DOHH2 (cell line): Measurements from ENCODE around the gene MITD1.

Experiments used
- H3F3A ChIP-seq: fragments of 200-600 bp; sonication (generic), shearing (Covaris generic); 2 replicates; pipeline ENCODE4 v1.6.0; 2016; ENCODE audit warnings: antibody characterized with exemption, mild to moderate bottlenecking; ENCODE audit not compliant: control insufficient read depth, insufficient read depth
- H3K27ac ChIP-seq: fragments of 200-600 bp; sonication (generic); 2 replicates; pipeline ENCODE4 v1.5.1; 2014; ENCODE audit warnings: low read depth, mild to moderate bottlenecking, low read length, moderate library complexity
- H3K27me3 ChIP-seq: fragments of 200-600 bp; sonication (generic); 2 replicates; pipeline ENCODE4 v1.6.1; 2014; ENCODE audit warnings: mild to moderate bottlenecking, low read length, mixed read lengths; ENCODE audit not compliant: control insufficient read depth
- H3K36me3 ChIP-seq: fragments of 200-600 bp; sonication (generic); 2 replicates; pipeline ENCODE4 v1.6.1; 2014; ENCODE audit warnings: mild to moderate bottlenecking, low read length, moderate library complexity, mixed read lengths; ENCODE audit not compliant: control insufficient read depth
- H3K4me1 ChIP-seq: fragments of 200-600 bp; sonication (generic); 2 replicates; pipeline ENCODE4 v1.6.1; 2014; ENCODE audit warnings: mild to moderate bottlenecking, low read length, mixed read lengths; ENCODE audit not compliant: control insufficient read depth
- H3K4me2 ChIP-seq: fragments of 200-600 bp; sonication (generic); 2 replicates; pipeline ENCODE4 v1.6.0; 2014; ENCODE audit warnings: mild to moderate bottlenecking, low read length, moderate library complexity
- H3K4me3 ChIP-seq: fragments of 200-600 bp; sonication (generic); 2 replicates; pipeline ENCODE4 v1.5.1; 2014; ENCODE audit warnings: mild to moderate bottlenecking, low read length, mixed read lengths
- H3K79me2 ChIP-seq: fragments of 200-600 bp; sonication (generic); 2 replicates; pipeline ENCODE4 v1.6.1; 2014; ENCODE audit warnings: mild to moderate bottlenecking, low read length, mixed read lengths; ENCODE audit not compliant: control insufficient read depth
- H3K9me2 ChIP-seq: fragments of 200-600 bp; sonication (generic); replicated peaks from 2 replicates; pipeline ENCODE4 v1.6.1; 2014; ENCODE audit warnings: mild to moderate bottlenecking, low read length, mixed read lengths; ENCODE audit not compliant: control insufficient read depth
- H3K9me3 ChIP-seq: fragments of 200-600 bp; sonication (generic); 2 replicates; pipeline ENCODE4 v1.6.1; 2014; ENCODE audit warnings: antibody characterized with exemption, low read length, mixed read lengths; ENCODE audit not compliant: control insufficient read depth, insufficient read depth
- H4K20me1 ChIP-seq: fragments of 200-600 bp; sonication (generic); 2 replicates; pipeline ENCODE4 v1.6.0; 2014; ENCODE audit warnings: low read depth, mild to moderate bottlenecking, antibody characterized with exemption, low read length, moderate library complexity; ENCODE audit not compliant: control insufficient read depth, insufficient read depth
- CTCF ChIP-seq: fragments of 200-600 bp; sonication (generic); IDR thresholded peaks from one replicate; pipeline ENCODE4 v1.5.1; 2014; ENCODE audit warnings: antibody characterized with exemption, mild to moderate bottlenecking, low read depth, low read length; ENCODE audit not compliant: poor library complexity, severe bottlenecking
- EZH2phosphoT487 ChIP-seq: fragments of 200-600 bp; sonication (generic); IDR thresholded peaks from 2 replicates; pipeline ENCODE4 v1.6.1; 2017; ENCODE audit warnings: borderline replicate concordance, mild to moderate bottlenecking, antibody characterized with exemption, low read length, moderate library complexity, mixed read lengths

The MITD1 gene

DNA sequence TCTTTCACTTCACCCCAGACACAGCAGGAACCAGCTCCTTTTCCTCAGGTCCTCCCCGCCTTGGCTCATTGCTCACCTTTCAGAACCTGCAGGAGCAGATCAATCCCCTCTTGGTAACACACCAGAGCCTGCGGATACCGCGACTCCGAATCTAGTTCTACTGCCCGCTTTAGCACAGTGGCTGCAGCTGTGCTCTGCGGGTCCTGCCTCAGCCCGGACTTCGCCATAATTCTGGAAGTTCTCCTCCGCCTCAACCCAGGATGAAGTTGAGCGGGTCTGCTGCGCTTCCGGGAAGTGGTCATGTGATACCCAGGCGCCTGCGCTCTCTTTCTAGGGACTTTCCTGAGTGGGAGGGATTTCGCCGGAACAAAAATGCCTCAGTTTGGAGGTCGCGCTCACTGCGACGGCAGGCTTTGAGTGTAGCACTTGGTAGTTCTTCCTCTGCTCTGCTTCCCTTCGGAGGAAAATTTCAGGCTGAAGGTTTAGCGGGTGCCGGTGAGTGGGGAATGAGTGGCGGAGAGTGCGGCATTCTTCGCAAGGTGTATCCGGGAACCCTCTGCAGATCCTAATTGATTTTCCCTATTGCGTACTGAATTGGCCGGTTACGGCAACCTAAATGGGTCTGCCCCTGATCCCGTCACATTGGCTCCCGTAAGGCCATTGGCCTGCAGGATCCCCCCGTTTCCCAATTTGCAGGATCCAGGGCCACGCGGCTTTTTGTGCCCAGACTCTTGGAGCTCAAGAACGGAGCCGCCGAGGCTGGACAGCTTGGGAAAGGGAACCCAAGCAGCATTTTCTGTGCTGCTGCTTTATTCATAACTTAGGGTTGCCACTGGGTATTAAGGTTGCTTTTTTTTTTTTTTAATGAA is at the start of gene MITD1, which contains the start of gene MRPL30:
Gene MITD1 (minus strand): TSS at position 304 of the 869 bp plus-strand sequence. CDS start 77 bp downstream, at position 227.
Gene MRPL30 (plus strand): TSS at position 430 of the 869 bp plus-strand sequence. CDS start 5,020 bp downstream, outside the sequence.
- peak within 1 kb of the TSS; percentile 99 for H3K4me3 ChIP-seq
- peak within 1 kb of the TSS; percentile 16; the same call in 1 of the 2 replicates for H3K27ac ChIP-seq
- no peak for TF ChIP-seq CTCF
- no peak for TF ChIP-seq EZH2phosphoT487
- H3K4me1 ChIP-seq, result peaks cover 30% of the 10 kb centered on the region
- no peaks in the 10 kb centered on the region for H3K9me2 ChIP-seq
- H3K4me2 ChIP-seq, result peak within 1 kb of the TSS; percentile 80
- no peaks in the 10 kb centered on the region for H3K9me3 ChIP-seq
- no peaks in the 10 kb centered on the region for H3F3A ChIP-seq
- no peaks in the 10 kb centered on the region for H3K27me3 ChIP-seq
- peaks cover 19% of the 10 kb centered on the region for H3K36me3 ChIP-seq
- peaks cover 6% of the 10 kb centered on the region; the same call in 1 of the 2 replicates for H4K20me1 ChIP-seq
- peaks cover 95% of the 10 kb centered on the region for H3K79me2 ChIP-seq

DNA sequence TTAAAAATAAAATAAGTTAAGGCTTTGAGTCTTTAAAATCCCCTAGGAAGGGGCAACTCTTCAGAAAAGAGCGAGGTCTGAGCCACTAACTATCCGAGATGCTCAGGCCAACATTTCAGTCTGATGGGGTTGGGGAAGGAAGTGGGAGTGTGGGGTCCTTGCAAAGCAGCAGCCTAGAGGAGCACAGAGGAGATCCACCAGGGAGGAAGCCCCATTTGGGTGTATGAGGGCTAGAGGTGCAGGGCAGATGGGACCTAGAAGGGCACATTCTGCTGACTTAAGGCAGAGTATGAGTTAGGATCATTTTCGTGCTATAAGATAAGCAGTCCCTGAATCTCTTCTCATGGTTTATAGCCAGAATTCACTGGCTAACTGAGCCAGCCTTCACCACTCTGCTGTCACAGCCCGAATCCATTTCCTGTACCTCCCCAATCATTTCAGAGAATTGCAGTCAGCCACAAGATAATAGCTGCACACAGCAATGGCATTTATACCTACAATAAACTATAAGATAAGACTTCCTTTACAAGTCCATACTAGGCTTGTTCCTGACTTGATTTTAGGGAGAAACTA is 37.2 kb upstream of the MITD1 start:
- H3K9me2 ChIP-seq, result no peaks in the 10 kb centered on the region
- no peaks in the 10 kb centered on the region for H3K36me3 ChIP-seq
- no peaks in the 10 kb centered on the region for H3F3A ChIP-seq
- H3K27ac ChIP-seq, result no peak overlapping the region
- H3K4me2 ChIP-seq, result no peak overlapping the region
- H3K4me1 ChIP-seq, result no peaks in the 10 kb centered on the region
- H3K79me2 ChIP-seq, result no peaks in the 10 kb centered on the region
- no peak overlapping the region for H3K4me3 ChIP-seq
- no peaks in the 10 kb centered on the region for H3K27me3 ChIP-seq
- TF ChIP-seq EZH2phosphoT487 (no peak), CTCF (no peak)
- no peaks in the 10 kb centered on the region for H4K20me1 ChIP-seq
- H3K9me3 ChIP-seq, result peaks cover 9% of the 10 kb centered on the region; the same call in 1 of the 2 replicates

DNA sequence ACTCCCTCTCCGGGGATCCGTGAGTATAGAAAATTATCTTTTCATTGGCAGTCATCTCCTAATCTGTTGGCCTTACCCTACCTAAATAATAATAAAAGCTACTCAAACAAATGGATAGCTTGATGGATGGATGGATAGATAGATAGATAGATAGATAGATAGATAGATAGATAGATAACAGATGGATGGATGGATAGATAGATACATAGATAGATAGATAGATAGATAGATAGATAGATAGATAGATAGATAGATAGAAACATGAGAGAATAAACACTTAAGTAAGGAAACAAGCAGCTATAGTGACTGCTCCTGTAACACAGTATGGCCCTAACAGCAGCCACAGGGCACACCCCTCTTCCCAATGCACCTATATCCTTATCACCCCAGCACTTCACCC is 35.2 kb upstream of the MITD1 start:
- H3F3A ChIP-seq, result no peaks in the 10 kb centered on the region
- H4K20me1 ChIP-seq, result no peaks in the 10 kb centered on the region
- no peaks in the 10 kb centered on the region for H3K9me2 ChIP-seq
- H3K4me2 ChIP-seq, result no peak overlapping the region
- no peaks in the 10 kb centered on the region for H3K36me3 ChIP-seq
- no peaks in the 10 kb centered on the region for H3K79me2 ChIP-seq
- H3K27me3 ChIP-seq, result no peaks in the 10 kb centered on the region
- H3K4me3 ChIP-seq, result no peak overlapping the region
- H3K27ac ChIP-seq, result no peak overlapping the region
- H3K4me1 ChIP-seq, result no peaks in the 10 kb centered on the region
- TF ChIP-seq EZH2phosphoT487, result no peak
- TF ChIP-seq CTCF, result no peak
- H3K9me3 ChIP-seq, result peaks cover 9% of the 10 kb centered on the region; the same call in 1 of the 2 replicates
